Keratinocyte (primary cell): Measurements from ENCODE around the gene ZBTB32. TPM values are rescaled to one million over a fixed set of nuclear protein-coding genes. Genes with fewer than 3 reads are reported as not detected.

Experiments used
- DNase-seq: peaks from one replicate; pipeline ENCODE4 v3.0.0-alpha.2; 2011; ENCODE audit warnings: low read depth, missing footprints, low spot score
- FAIRE-seq: peaks from 2 replicates; lab custom pipeline; 2011; peaks lifted over from hg19 to GRCh38; lab: Jason Lieb, UNC
- H2AFZ ChIP-seq: 2 replicates; pipeline ENCODE4 v1.6.0; 2012; ENCODE audit warnings: low read length, control low read depth, inconsistent platforms; ENCODE audit not compliant: control insufficient read depth
- H3K27ac ChIP-seq: 2 replicates; pipeline ENCODE4 v1.5.1; 2011; ENCODE audit warnings: low read length; ENCODE audit not compliant: control insufficient read depth, insufficient read depth
- H3K27me3 ChIP-seq: 3 replicates; pipeline ENCODE4 v1.6.0; 2011; ENCODE audit warnings: low read length; ENCODE audit not compliant: control insufficient read depth, insufficient read depth; ENCODE audit errors: extremely low read depth
- H3K36me3 ChIP-seq, 2 experiments: 2 replicates in 1 of 2; 3 replicates in 1 of 2; pipeline ENCODE4 v1.5.1; 2011; ENCODE audit warnings: low read length in 2 of 2, mild to moderate bottlenecking in 1 of 2; ENCODE audit not compliant: control insufficient read depth in 2 of 2, insufficient read depth in 2 of 2; ENCODE audit errors: extremely low read depth in 1 of 2
- H3K4me1 ChIP-seq: 3 replicates; pipeline ENCODE4 v1.5.1; 2011; ENCODE audit warnings: low read length; ENCODE audit not compliant: control insufficient read depth, insufficient read depth; ENCODE audit errors: extremely low read depth
- H3K4me2 ChIP-seq: 3 replicates; pipeline ENCODE4 v1.6.0; 2011; ENCODE audit warnings: low read depth, low read length; ENCODE audit not compliant: control insufficient read depth, insufficient read depth; ENCODE audit errors: extremely low read depth
- H3K4me3 ChIP-seq, 3 experiments: fragments of 200-600 bp in 1 of 3; sonication (generic) in 1 of 3; 2 replicates in 2 of 3; 3 replicates in 1 of 3; pipeline ENCODE4 v1.5.1; 2011 to 2016; ENCODE audit warnings: low read length in 3 of 3, mild to moderate bottlenecking in 3 of 3, control low read depth in 2 of 3, inconsistent platforms in 1 of 3, low read depth in 1 of 3, mixed read lengths in 1 of 3, mixed run types in 1 of 3, moderate library complexity in 1 of 3; ENCODE audit not compliant: control insufficient read depth in 2 of 3, insufficient read depth in 2 of 3; ENCODE audit errors: extremely low read depth in 1 of 3
- H3K79me2 ChIP-seq: 2 replicates; pipeline ENCODE4 v1.6.0; 2012; ENCODE audit warnings: low read length; ENCODE audit not compliant: control insufficient read depth, insufficient read depth
- H3K9ac ChIP-seq: 3 replicates; pipeline ENCODE4 v1.6.0; 2011; ENCODE audit warnings: low read length; ENCODE audit not compliant: control insufficient read depth, insufficient read depth; ENCODE audit errors: extremely low read depth
- H3K9me1 ChIP-seq: 3 replicates; pipeline ENCODE4 v1.6.0; 2011; ENCODE audit warnings: low read length; ENCODE audit not compliant: control insufficient read depth, insufficient read depth; ENCODE audit errors: extremely low read depth
- H3K9me3 ChIP-seq: 2 replicates; pipeline ENCODE4 v1.5.1; 2012; ENCODE audit warnings: low read depth, low read length; ENCODE audit not compliant: control insufficient read depth
- H4K20me1 ChIP-seq: 3 replicates; pipeline ENCODE4 v1.6.0; 2011; ENCODE audit warnings: low read length; ENCODE audit not compliant: control insufficient read depth, insufficient read depth; ENCODE audit errors: extremely low read depth
- EZH2 ChIP-seq: IDR thresholded peaks from one replicate; pipeline ENCODE4 v1.6.1; 2012; ENCODE audit warnings: inconsistent platforms, mild to moderate bottlenecking, low read length, moderate library complexity
- dilution Hi-C: fragments of 300-500 bp; cut with MboI; formaldehyde crosslinking; loops from one replicate; pipeline ENCODE4 v1.7.0; 2020; ENCODE audit warnings: low sequenced_read_pairs; ENCODE audit not compliant: extremely low pct_ligation_motif_present
- polyA plus RNA-seq, 5 experiments: library from polyadenylated mRNA; depleted of rRNA in 3 of 5; stranded (reverse) in 3 of 5; stranded (forward) in 1 of 5; unstranded in 1 of 5; fragments of >200 nt; gene quantifications; 1 replicate in 1 of 5; 2 replicates in 3 of 5; 3 replicates in 1 of 5; pipeline versions ENCODE4 v1.2.1 to v1.2.3, GENCODE V29; 2011 to 2012; ENCODE audit warnings: missing spikeins in 2 of 5, low read depth in 1 of 5, low replicate concordance in 1 of 5
- TF ChIP-seq, protein P1 (sequence below), 3 experiments: IDR thresholded peaks in 1 of 3; conservative IDR thresholded peaks in 1 of 3; optimal IDR thresholded peaks in 1 of 3; 2 replicates in 2 of 3; 3 replicates in 1 of 3; pipeline versions ENCODE3 to v1.5.1; 2011; ENCODE audit warnings: low read length in 3 of 3, mild to moderate bottlenecking in 3 of 3, moderate library complexity in 2 of 3, control low read depth in 1 of 3, inconsistent platforms in 1 of 3; ENCODE audit not compliant: insufficient read depth in 2 of 3; ENCODE audit errors: extremely low read depth in 1 of 3

The ZBTB32 gene
- polyA plus RNA-seq, 1 donor (not counting 4 experiments of a cell fraction or from before 2014, with no cell fraction given), result not detected

DNA sequence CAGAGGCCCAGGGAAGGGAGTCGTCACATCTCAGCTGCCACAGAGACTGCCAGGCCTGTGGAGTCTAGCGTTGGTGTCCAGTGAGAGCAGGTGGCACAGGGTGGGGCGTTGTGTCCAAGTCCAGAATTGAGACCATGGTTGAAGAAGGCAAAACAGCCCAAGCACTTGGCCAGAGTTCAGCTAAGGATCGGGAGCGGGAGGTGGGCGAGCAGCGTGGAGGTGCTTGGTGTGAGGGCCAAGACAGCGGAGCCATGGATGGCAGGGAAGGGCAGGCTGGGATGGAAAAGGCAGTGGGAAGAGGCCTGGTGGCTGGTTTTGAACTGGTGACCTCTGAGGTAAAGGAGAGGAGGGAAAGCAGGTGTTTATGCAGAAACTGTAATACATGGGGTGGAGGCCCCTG lies 29.9 kb downstream of the ZBTB32 start:
- TF ChIP-seq, protein P1, sequence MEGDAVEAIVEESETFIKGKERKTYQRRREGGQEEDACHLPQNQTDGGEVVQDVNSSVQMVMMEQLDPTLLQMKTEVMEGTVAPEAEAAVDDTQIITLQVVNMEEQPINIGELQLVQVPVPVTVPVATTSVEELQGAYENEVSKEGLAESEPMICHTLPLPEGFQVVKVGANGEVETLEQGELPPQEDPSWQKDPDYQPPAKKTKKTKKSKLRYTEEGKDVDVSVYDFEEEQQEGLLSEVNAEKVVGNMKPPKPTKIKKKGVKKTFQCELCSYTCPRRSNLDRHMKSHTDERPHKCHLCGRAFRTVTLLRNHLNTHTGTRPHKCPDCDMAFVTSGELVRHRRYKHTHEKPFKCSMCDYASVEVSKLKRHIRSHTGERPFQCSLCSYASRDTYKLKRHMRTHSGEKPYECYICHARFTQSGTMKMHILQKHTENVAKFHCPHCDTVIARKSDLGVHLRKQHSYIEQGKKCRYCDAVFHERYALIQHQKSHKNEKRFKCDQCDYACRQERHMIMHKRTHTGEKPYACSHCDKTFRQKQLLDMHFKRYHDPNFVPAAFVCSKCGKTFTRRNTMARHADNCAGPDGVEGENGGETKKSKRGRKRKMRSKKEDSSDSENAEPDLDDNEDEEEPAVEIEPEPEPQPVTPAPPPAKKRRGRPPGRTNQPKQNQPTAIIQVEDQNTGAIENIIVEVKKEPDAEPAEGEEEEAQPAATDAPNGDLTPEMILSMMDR (optimal IDR thresholded peaks at IDR 0.05 in 1 of 3, IDR thresholded peaks at IDR 0.05 in 1 of 3, conservative IDR thresholded peaks at IDR 0.05 in 1 of 3; ENCODE audit: extremely low read depth in 1 of 3, insufficient read depth in 2 of 3, low read length in 3 of 3), result no peak
- TF ChIP-seq EZH2, result no peak
- FAIRE-seq (no peak), DNase-seq (no peak)
- H3K4me3 ChIP-seq, result no peak overlapping the region
- H3K36me3 ChIP-seq, result peaks cover 61 to 71% of the 10 kb centered on the region in 2 experiments
- H3K27me3 ChIP-seq, result no peaks in the 10 kb centered on the region
- H3K4me1 ChIP-seq, result no peaks in the 10 kb centered on the region
- H3K9ac ChIP-seq, result no peak overlapping the region
- no peaks in the 10 kb centered on the region for H3K9me1 ChIP-seq
- H2AFZ ChIP-seq, result no peak overlapping the region
- peaks cover 6% of the 10 kb centered on the region for H4K20me1 ChIP-seq
- no peak overlapping the region for H3K4me2 ChIP-seq
- H3K9me3 ChIP-seq, result no peaks in the 10 kb centered on the region
- H3K79me2 ChIP-seq, result peaks cover 2% of the 10 kb centered on the region
- no peak overlapping the region for H3K27ac ChIP-seq
- dilution Hi-C loops, result no loop called here

DNA sequence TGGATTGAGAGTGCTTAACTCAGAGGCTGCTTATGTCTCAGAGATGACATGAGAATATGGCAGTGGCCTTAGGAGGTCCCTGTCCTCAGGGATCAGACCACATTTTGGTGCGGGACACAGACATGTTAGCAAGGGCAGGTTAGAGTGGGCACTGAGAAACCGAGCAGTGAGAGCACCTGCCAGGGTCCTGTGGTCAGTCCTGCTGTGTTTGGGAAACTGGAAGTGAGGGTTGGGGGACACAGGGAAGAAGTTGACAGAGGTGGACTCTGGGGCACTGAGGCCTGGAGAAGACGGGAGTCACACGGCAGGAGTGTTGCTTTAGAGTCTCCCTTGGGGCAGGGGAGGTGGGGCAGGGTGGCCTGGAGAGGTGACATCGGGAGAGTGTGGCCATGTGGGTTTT lies 30.5 kb downstream of the ZBTB32 start:
- no peak overlapping the region for H2AFZ ChIP-seq
- no peaks in the 10 kb centered on the region for H3K9me1 ChIP-seq
- H3K79me2 ChIP-seq, result peaks cover 2% of the 10 kb centered on the region
- DNase-seq (no peak), FAIRE-seq (no peak)
- dilution Hi-C loops, result no loop called here
- peaks cover 55 to 66% of the 10 kb centered on the region in 2 experiments for H3K36me3 ChIP-seq
- H3K27me3 ChIP-seq, result no peaks in the 10 kb centered on the region
- H3K9ac ChIP-seq, result no peak overlapping the region
- H3K4me1 ChIP-seq, result no peaks in the 10 kb centered on the region
- peaks cover 6% of the 10 kb centered on the region for H4K20me1 ChIP-seq
- H3K9me3 ChIP-seq, result no peaks in the 10 kb centered on the region
- TF ChIP-seq, protein P1 (optimal IDR thresholded peaks at IDR 0.05 in 1 of 3, IDR thresholded peaks at IDR 0.05 in 1 of 3, conservative IDR thresholded peaks at IDR 0.05 in 1 of 3; ENCODE audit: extremely low read depth in 1 of 3, insufficient read depth in 2 of 3, low read length in 3 of 3), result no peak
- no peak for TF ChIP-seq EZH2
- no peak overlapping the region for H3K4me3 ChIP-seq
- no peak overlapping the region for H3K27ac ChIP-seq
- no peak overlapping the region for H3K4me2 ChIP-seq
